Stimulated activated CD8-positive, alpha-beta memory T cell treated with anti-CD3 and anti-CD28 coated beads, Interleukin-15, amount 100 ng/mL, for 48 hours (primary cell): ENCODE data around the gene ZNHIT3.
"Not testable (repeated sequence)": the region's sequence is repeated elsewhere in the genome, so short reads cannot be mapped to it uniquely, and the experiment has no call there.

Experiments
- DNase-seq, 2 donors: peaks; one replicate each; pipeline ENCODE4 v3.0.0-alpha.2; 2020; ENCODE audit warnings: low read depth in 2 of 2

The ZNHIT3 gene

GRCh38 chr17:36484021-36484420 is 2.5 kb upstream of the ZNHIT3 start:
- not testable (repeated sequence) for DNase-seq

- no peak for DNase-seq
Observed at GRCh38 chr17:36485027-36485426, 1.5 kb upstream of the ZNHIT3 start.

DNA sequence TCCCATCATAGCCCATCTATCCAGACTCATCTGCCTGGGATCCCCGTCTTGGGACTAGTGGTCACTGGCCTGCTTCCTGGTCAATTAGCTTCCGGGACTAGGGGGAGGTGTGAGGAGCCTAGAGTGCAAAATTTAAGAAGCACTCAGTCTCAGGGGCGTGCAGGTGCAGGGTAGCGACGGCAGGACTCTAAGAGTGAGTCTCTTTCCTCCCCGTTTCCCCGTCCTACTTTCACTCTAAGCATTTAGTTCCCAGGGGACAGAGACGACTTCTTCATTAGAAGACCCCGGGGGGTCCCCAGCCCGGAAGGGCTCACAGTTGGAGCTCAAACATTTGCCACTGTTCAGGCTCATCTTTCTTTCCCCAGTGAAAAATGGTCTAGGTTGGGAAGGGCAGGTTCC is 677 bp upstream of the ZNHIT3 start:
- no peak for DNase-seq

GRCh38 chr17:36493956-36494355 is 7.5 kb downstream of the ZNHIT3 start:
- no peak for DNase-seq

- no peak for DNase-seq
Observed at GRCh38 chr17:36494674-36495073, 8.2 kb downstream of the ZNHIT3 start.

DNA sequence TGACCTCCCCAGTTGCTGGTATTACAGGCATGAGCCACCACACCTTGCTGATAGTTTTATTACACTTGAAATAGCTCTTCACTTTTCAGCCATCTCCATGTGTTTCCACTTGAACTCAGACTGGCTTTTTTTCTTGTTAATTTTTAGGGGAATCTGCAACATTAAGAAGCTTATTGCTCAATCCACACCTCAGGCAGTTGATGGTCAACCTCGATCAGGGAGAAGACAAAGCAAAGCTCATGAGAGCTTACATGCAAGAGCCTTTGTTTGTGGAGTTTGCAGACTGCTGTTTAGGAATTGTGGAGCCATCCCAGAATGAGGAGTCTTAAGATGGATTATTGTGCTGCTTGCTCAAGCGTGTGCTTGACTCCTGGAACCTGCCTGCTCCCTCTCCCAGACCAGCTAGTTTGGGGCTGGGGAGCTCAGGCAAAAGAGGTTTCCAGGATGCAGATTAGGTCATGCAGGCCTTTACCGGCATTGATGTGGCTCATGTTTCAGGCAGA is 8.6 kb downstream of the ZNHIT3 start:
- no peak for DNase-seq

DNA sequence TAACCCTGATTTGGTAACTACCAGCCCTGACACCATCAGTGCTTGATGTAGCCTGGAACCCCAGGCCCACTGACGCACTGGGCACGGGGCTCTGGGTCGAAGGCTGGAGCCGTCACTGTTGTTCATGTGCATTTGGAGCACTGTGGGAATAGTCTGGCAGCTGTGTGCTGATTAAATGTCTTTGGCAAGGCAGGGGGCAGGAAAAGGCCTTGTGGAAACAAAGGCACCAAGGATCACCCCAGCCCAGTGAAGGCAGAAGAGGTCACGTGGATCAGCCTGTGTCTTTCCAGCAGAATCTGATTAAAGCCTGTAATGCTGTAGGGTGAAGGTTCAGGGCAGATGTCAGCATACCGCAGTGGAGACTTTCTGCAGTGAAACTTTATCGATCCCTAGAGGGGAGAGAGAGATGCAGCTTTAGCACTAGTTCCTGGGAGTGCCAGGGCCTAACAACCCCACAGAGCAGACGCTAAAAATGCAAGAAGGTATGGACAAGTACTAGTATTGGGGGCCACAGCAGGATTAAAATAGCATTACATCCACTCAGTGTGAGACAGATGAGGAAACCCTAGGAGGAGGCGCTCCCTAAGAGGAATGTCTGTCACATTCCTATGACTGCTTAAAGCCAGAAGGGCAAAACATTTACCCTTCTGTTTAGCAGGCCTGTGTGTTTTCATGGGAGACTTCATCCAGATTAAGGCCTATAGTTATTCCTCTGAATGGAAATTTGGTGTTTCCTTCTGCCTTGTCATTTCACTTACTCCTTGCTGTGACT is 9.7 kb downstream of the ZNHIT3 start:
- DNase-seq, result no peak

DNA sequence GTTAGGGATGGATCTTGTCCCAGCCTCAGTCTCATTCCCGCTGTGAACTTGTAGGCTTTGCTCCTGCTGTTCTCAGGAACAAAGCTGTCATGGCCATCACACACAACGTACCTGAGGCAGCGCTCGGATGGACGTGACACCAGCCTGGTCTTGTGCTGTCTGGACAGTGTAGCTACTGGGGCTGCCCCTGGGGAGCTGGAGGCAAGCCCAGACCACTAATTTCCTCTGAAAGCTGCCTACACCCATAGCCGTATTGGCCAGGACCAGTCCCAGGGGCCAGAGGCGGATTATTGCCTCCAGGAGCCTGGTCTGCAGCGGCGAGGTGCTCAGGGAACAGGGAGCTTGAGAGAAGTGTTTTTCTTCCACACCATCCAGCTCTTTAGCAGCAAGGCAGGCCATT is 11.7 kb downstream of the ZNHIT3 start:
- DNase-seq, result no peak

- no peak for DNase-seq
Observed at GRCh38 chr17:36498560-36499300, 12.2 kb downstream of the ZNHIT3 start.

- DNase-seq, result no peak
Observed at GRCh38 chr17:36500745-36501225, 14.3 kb downstream of the ZNHIT3 start.

DNA sequence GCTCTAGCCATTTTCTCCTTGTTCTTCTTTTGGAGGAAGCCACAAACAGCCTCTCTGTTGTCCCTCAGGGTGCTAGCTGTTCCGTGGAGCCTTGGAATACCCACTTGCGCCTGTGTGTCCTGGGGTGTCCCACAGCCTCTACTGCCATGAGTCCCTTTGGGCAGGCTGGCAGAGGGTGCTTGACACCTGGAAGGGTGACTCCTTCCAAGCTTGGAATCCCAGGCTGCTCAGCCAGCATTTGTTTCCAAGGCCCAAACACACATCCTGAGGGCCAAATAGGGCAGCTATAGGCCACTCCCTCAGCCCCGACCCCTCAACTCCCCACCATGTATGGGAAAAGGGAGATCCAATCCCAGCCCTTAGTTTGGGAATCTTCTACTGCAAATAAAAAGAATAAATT is 14.9 kb downstream of the ZNHIT3 start:
- no peak for DNase-seq

- no peak for DNase-seq
Observed at GRCh38 chr17:36501963-36502362, 15.5 kb downstream of the ZNHIT3 start.

DNA sequence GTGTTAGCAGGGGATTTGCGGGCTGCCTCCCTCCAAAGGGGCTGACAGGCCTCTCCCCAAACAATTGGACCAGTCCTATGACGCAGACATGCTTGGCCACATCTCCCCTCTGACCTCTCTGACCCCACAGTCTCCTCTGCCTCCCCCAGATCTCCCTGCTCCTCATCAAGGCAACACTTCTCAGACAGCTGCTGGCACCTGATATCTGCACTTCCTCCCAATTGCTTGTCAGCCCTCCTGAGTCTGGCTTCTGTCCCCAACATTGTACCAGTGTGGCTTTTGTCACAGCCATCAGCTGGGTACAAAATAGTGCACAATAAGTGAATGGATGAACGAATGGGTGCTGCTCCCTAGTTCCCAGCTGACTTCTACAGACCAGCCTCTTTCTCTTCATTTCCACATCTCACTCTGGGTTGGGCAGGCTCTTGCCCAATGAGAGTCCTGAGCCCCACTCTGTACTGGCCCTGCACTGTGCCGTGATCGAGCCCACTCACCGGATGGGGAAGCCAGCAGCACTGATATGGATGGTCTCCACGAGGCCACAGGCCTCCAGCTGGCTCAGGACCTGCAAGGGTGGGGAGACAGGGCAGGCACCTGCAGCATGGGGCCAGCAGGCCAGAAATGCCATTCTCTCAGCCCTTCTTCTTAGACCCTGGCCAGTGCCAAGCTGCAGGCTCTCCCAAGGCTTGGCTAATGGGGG is 17.1 kb downstream of the ZNHIT3 start:
- no peak for DNase-seq

DNA sequence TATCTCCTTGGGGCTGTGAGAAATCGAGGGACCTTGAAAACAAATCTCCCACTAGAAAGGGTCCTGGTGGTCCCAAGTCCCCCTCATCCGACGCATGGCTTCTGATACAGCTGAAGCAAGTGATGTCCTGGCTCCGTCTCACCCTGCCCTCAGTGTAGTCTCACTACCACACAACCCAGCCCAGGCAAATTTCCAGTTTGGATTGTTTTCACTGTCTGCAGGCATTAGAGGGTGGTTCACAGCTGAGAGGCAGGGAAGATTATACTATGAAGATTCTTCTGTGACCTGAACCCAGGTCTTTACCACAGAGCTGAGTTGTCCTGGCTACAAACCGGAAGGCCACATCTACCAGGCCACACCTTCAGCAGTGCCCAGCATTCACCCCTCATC is 17.7 kb downstream of the ZNHIT3 start:
- no peak for DNase-seq

DNA sequence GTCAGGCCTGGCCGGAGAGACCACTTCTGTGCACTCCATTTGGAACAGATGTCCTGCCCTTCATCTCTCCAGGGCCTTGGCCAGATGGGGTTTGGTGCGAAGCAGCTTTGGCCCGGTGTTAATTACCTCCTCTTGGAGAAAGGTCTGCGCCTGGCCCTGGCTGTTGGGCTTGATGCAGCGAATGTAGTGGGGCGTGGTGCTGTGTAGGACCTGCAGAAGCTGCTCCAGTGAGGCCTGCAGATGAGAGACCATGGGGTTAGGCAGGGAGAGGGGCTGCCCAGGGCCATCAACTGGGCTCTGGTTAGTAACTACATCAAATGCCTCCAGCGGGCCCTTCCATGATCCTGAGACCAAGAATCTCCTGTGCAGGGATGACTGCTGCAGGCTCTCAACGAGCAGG is 18.7 kb downstream of the ZNHIT3 start:
- DNase-seq, result no peak

- DNase-seq, result no peak
Observed at GRCh38 chr17:36506249-36506826, 19.9 kb downstream of the ZNHIT3 start.

DNA sequence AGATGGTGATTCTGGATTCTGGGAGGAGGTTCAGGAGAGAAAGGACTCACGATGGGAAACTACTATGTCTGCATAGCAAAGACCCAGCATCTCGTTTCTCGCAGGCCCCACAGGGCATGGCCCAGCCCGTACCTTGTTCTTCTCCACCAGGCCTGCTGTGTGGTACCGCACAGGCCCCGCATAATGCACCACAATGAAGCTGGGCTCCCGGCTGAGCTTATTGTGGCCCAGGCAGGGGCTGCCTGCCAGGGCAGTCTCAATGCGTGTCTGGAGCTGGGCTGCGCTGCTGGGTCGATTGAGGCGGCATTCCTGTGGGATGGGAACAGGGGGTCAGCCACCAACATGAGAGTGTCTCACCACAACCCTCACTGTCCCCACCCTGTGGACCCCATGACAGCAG is 20.4 kb downstream of the ZNHIT3 start:
- DNase-seq, result no peak

DNA sequence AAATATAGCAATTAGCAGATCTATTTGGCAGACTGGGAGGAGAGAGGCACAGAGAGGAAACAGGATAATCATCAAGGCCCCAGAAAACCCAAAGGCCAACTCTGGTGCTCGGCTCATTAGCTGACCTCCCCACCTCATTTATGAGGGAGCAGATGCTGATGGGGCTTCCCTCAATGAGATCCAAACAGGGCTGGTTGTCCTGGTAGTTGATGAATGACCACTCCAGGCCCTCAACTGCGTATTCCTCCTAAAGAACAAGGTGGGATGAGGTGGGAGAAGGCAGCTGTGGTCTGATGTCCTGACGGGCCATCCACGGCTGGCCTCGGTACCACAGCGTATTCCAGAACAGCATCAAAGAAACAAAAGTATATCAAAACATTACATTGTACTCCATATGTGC is 20.8 kb downstream of the ZNHIT3 start:
- no peak for DNase-seq

GRCh38 chr17:36508439-36508838 is 22.0 kb downstream of the ZNHIT3 start:
- not testable (repeated sequence) for DNase-seq

DNA sequence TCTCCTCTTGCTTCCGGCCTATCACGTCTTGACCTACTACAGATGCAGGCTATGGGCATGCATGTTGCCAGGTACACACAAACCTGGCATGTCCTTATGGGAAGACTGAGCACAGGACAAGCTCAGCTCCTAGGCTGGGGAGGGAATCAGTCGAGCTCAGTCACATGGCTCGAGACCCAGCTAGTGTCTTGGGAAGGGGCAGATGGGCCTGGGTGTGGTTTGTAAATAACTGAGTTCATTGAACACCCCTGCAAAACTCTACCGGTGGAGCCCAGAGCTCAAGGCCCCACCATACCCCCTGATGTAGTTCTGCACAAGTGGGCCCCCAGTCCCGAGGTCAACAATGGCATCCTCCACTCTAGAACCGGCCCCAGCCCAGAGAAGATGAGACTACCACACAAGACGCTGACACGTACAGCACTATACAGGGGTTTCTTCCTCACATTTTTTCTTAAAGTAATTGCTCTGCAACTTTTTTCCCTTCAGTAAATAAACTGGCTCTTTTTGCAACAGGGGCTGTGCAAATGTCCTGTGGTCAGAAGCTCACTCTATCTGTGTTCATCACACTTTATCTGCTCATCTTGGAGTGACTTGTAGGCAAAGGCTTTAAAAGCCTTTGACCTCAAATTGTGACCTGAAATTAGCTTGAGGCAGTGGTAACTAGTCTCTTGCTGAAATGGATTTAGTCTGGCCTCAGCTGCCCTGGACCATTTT is 22.9 kb downstream of the ZNHIT3 start:
- DNase-seq, result no peak

DNA sequence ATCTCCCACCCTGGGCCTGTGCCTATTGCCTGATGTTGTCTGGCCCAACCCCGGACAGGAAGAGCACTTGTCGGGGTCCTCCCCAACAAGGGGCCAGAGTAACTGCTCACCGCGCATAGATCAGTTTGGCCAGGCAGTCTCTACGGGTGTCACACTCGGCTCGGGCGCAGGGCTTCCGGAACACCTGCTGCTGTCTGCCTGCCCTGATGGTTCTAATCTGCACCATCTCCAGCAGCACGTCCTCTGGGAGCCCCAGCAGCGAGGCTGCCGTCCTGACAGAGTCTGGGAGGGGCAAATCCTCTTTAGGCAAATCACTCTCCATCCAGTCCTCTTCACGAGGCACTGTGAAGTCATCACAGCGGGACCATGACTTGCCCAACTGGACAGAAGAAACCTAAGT is 24.2 kb downstream of the ZNHIT3 start:
- no peak for DNase-seq
